ENCODE results near the gene PIK3R4. TPM values are rescaled to one million over a fixed set of nuclear protein-coding genes. Genes with fewer than 3 reads are reported as not detected.
A peak's percentile ranks its signal among the peaks of the same experiment; 100 is the strongest.

The PIK3R4 gene
- total RNA-seq, 2 experiments from 2014 or later: 13.7 to 14.5 TPM

DNA sequence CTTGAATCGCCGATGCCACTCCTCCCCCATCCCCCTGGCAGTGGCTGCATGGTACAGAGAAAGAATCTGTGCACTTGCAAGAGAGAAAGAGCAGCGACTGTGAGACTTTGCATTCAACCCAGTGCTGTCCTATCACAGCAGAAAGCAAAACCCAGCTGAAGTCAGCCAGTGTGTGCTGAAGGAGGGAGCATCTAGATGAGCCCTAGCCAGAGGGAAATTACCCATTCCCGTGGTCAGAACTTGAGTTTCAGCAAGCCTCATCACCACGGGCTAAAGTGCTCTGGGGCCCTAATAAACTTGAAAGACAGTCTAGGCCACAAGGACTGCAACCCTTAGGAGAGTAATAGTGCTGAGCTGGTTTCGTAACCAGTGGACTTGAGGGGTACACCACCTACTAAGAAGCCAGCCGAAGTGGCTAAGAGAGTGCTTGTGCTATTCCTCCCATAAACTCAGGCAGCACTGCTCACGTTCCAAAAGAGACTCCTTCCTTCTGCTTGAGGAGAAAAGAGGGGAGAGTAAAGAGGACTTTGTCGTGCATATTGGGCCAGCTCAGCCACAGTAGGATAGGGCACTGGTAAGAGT lies 15.2 kb upstream of the PIK3R4 start:
- DNase-seq (no peak), ATAC-seq (ENCODE audit: poor library complexity) (no peak)
- CTCF ChIA-PET: no interaction called here
- H3K27me3 ChIP-seq (ENCODE audit: control insufficient read depth in 1 of 2, insufficient read depth in 2 of 2, low read length in 2 of 2): peaks cover 0 to 7% of the 10 kb centered on the region in 2 experiments
- no peaks in the 10 kb centered on the region for H3K9me3 ChIP-seq (ENCODE audit: control insufficient read depth in 1 of 2, insufficient read depth in 1 of 2, low read length in 2 of 2)
- no peaks in the 10 kb centered on the region for H3K36me3 ChIP-seq (ENCODE audit: insufficient read depth, low read length)
- no peaks in the 10 kb centered on the region for H3K4me1 Mint-ChIP-seq (ENCODE audit: low read depth)
- TF ChIP-seq, protein P1, sequence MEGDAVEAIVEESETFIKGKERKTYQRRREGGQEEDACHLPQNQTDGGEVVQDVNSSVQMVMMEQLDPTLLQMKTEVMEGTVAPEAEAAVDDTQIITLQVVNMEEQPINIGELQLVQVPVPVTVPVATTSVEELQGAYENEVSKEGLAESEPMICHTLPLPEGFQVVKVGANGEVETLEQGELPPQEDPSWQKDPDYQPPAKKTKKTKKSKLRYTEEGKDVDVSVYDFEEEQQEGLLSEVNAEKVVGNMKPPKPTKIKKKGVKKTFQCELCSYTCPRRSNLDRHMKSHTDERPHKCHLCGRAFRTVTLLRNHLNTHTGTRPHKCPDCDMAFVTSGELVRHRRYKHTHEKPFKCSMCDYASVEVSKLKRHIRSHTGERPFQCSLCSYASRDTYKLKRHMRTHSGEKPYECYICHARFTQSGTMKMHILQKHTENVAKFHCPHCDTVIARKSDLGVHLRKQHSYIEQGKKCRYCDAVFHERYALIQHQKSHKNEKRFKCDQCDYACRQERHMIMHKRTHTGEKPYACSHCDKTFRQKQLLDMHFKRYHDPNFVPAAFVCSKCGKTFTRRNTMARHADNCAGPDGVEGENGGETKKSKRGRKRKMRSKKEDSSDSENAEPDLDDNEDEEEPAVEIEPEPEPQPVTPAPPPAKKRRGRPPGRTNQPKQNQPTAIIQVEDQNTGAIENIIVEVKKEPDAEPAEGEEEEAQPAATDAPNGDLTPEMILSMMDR (IDR thresholded peaks at IDR 0.05): no peak
- no peaks in the 10 kb centered on the region for H3K9me3 Mint-ChIP-seq
- no peak overlapping the region for H3K4me3 ChIP-seq (ENCODE audit: low read length)
- H3K27me3 Mint-ChIP-seq: peaks cover 36% of the 10 kb centered on the region
- no peaks in the 10 kb centered on the region for H3K4me1 ChIP-seq (ENCODE audit: insufficient read depth, low read length)
- H3K4me3 Mint-ChIP-seq: no peak overlapping the region
- no peaks in the 10 kb centered on the region for H3K36me3 Mint-ChIP-seq (ENCODE audit: low read depth)
- POLR2A ChIA-PET: interaction anchor here (0.8 kb wide), 1 partner anchor 131 kb away, joined by 3 read pairs; no protein-coding TSS in a partner anchor
- intact Hi-C loops (cut with DNase I, micrococcal nuclease): loop anchor here in 1 of 2 experiments (2.0 kb wide), 1 partner anchor 129 kb away; no protein-coding TSS in a partner anchor
- no peak overlapping the region for H3K27ac ChIP-seq (ENCODE audit: low read depth in 1 of 2, low read length in 2 of 2)
- H3K27ac Mint-ChIP-seq: no peak overlapping the region

DNA sequence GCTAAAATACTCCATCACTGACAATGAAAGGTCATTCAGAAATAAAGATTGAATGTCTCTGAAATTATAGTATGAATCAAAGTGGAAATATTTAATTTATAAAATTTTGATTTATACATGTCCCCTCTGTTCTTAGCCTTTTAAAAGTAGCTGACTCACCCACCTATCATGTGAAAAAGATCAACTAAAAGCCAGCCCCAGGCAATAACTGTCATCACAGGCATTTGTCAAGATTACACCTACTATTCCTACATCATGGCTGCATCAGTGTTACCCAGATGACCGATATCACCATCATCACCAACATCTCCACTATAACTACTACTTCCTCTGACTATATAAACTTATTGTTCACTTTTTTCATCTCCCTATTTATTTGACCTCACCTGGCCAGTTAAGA lies 14.3 kb upstream of the PIK3R4 start:
- H3K4me1 Mint-ChIP-seq (ENCODE audit: low read depth): no peaks in the 10 kb centered on the region
- H3K27ac ChIP-seq (ENCODE audit: low read depth in 1 of 2, low read length in 2 of 2): no peak overlapping the region
- no peak overlapping the region for H3K27ac Mint-ChIP-seq
- intact Hi-C loops (cut with DNase I, micrococcal nuclease): loop anchor here in 1 of 2 experiments (2.0 kb wide), 1 partner anchor 130 kb away; no protein-coding TSS in a partner anchor
- no peaks in the 10 kb centered on the region for H3K9me3 ChIP-seq (ENCODE audit: control insufficient read depth in 1 of 2, insufficient read depth in 1 of 2, low read length in 2 of 2)
- POLR2A ChIA-PET: interaction anchor here (3.0 kb wide), 1 partner anchor 133 kb away, joined by 12 read pairs; the partner anchor contains the start of gene ATP2C1
- peaks cover 0 to 7% of the 10 kb centered on the region in 2 experiments for H3K27me3 ChIP-seq (ENCODE audit: control insufficient read depth in 1 of 2, insufficient read depth in 2 of 2, low read length in 2 of 2)
- DNase-seq (no peak), ATAC-seq (ENCODE audit: poor library complexity) (no peak)
- H3K27me3 Mint-ChIP-seq: peaks cover 36% of the 10 kb centered on the region
- no peak overlapping the region for H3K4me3 Mint-ChIP-seq
- no peaks in the 10 kb centered on the region for H3K4me1 ChIP-seq (ENCODE audit: insufficient read depth, low read length)
- no peak overlapping the region for H3K4me3 ChIP-seq (ENCODE audit: low read length)
- no peaks in the 10 kb centered on the region for H3K9me3 Mint-ChIP-seq
- CTCF ChIA-PET: interaction anchor here (1.1 to 1.2 kb wide), 3 partner anchors 12 to 132 kb away, joined by 3 to 4 read pairs (median 4); partner anchors contain the start of gene ATP2C1
- H3K36me3 ChIP-seq (ENCODE audit: insufficient read depth, low read length): no peaks in the 10 kb centered on the region
- TF ChIP-seq, protein P1 (IDR thresholded peaks at IDR 0.05): no peak
- no peaks in the 10 kb centered on the region for H3K36me3 Mint-ChIP-seq (ENCODE audit: low read depth)

DNA sequence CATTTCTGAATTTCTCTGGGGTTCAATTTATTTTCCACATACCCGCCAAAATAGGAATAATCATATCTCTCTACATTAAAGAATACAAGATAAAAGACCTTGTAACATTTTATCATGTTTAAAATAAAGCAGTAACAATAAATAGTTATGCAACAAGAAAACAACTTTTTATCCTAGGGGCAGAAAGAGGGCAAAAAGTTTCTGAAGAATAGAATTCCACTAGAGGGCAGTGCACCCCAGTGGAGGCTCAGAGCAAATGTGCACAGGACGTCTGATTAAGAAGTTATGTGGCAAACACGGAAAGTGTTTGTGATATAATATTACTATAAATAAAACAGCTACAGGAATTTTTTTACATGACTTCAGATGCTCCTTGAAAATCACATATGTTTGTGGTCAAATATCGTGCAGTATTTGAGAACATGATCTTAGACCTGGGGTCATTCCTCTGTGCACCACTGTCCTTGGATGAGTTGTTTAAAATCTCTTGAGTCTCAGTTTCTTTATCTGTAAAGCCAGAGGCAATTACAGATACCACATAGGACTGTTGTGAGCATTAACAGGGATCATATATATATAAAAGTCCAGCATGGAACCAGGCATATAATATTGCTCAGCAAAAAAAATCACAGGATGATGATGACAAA lies 13.2 kb upstream of the PIK3R4 start:
- ChIA-PET POLR2A (interaction anchor here (3.0 kb wide), 1 partner anchor 134 kb away, joined by 12 read pairs; the partner anchor contains the start of gene ATP2C1), CTCF (interaction anchor here (0.6 to 1.6 kb wide), 7 partner anchors 9 to 685 kb away, joined by 3 to 4 read pairs (median 3); partner anchors contain the start of gene ATP2C1)
- intact Hi-C loops (cut with DNase I, micrococcal nuclease): loop anchor here (1.0 to 2.0 kb wide), 2 partner anchors 131 to 133 kb away; no protein-coding TSS in a partner anchor
- Mint-ChIP-seq H3K27ac (no peak overlapping the region), H3K27me3 (peaks cover 29% of the 10 kb centered on the region), H3K4me1 (ENCODE audit: low read depth) (no peaks in the 10 kb centered on the region), H3K36me3 (ENCODE audit: low read depth) (no peaks in the 10 kb centered on the region), H3K4me3 (no peak overlapping the region), H3K9me3 (no peaks in the 10 kb centered on the region)
- H3K9me3 ChIP-seq (ENCODE audit: control insufficient read depth in 1 of 2, insufficient read depth in 1 of 2, low read length in 2 of 2): no peaks in the 10 kb centered on the region
- H3K4me1 ChIP-seq (ENCODE audit: insufficient read depth, low read length): no peaks in the 10 kb centered on the region
- ATAC-seq (ENCODE audit: poor library complexity) (peak; percentile 86), DNase-seq (peak in 11 of 14 experiments; percentile 16 to 76 (median 33))
- H3K36me3 ChIP-seq (ENCODE audit: insufficient read depth, low read length): no peaks in the 10 kb centered on the region
- H3K27ac ChIP-seq (ENCODE audit: low read depth in 1 of 2, low read length in 2 of 2): no peak overlapping the region
- TF ChIP-seq, protein P1 (IDR thresholded peaks at IDR 0.05): peak; percentile 83
- H3K4me3 ChIP-seq (ENCODE audit: low read length): no peak overlapping the region
- H3K27me3 ChIP-seq (ENCODE audit: control insufficient read depth in 1 of 2, insufficient read depth in 2 of 2, low read length in 2 of 2): no peaks in the 10 kb centered on the region

Measured in CD4-positive, alpha-beta T cell (primary cell).